Stimulated activated CD8-positive, alpha-beta memory T cell treated with anti-CD3 and anti-CD28 coated beads, Interleukin-15, amount 100 ng/mL, for 48 hours (primary cell): ENCODE data around the gene KCNF1.

Source experiments
- DNase-seq, 2 donors: peaks; one replicate each; pipeline ENCODE4 v3.0.0-alpha.2; 2020; ENCODE audit warnings: low read depth in 2 of 2

The KCNF1 gene

GRCh38 chr2:10880586-10881321, 31.0 kb upstream of the KCNF1 start:
- DNase-seq = no peak

GRCh38 chr2:10882568-10882967, 29.2 kb upstream of the KCNF1 start:
- no peak for DNase-seq

DNA sequence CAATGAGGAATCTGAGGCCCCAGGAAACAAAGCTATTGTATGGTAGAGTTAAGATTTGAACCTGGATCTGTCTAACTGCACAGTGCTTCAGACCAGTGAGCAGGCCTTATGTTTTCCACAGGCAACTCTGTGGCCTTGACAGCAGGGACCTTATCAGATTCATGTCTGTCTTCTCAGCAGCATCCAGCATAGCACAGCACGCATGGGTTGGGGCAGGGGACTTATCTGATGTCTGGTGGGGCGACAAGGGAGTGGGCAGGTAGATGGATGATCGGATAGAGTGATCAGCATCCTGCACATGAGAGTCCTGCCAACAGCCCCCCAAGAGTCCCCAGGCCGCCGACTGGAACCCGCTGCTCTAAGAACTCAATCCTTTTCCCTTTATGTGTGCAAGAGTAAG, 28.7 kb upstream of the KCNF1 start:
- DNase-seq = no peak

GRCh38 chr2:10883801-10884478, 27.8 kb upstream of the KCNF1 start:
- no peak for DNase-seq

- no peak for DNase-seq
These were observed 27.2 kb upstream of the KCNF1 start for GRCh38 chr2:10884574-10884975.

DNA sequence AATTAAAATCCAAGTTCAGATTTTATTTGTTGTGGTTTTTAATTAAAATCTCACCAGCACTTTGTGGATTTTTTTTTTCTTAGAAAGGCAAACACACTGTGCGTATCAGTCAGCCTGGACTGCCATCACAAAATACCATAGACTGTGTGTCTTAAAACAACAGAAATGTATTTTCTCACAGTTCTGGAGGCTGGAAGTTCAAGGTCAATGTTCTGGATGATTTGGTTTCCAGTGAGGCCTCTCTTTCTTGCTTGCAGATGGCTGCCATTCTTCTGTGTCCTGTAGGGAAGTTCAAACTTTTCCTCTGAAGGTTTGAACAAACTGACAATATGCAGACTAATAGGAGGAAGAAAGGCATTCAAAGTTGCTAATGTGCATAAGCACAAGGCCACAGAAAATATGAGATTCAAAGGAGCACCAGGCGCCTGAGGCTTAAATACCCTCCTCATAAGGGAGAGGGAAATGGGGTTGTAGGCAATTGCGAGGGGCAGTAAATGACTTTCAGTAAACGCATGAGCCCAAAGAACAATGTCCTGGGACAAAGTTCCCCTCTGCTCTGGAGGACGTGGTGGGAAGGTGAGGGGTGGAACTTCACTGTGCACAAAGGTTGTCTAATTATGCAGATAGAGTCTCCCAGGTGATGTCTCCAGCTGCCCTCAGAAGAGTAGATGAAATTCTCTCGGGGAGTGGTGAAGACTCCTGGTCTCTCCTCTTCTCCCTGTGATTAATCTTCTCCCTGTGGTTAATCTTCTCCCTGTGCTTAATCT, 26.5 kb upstream of the KCNF1 start:
- no peak for DNase-seq

DNA sequence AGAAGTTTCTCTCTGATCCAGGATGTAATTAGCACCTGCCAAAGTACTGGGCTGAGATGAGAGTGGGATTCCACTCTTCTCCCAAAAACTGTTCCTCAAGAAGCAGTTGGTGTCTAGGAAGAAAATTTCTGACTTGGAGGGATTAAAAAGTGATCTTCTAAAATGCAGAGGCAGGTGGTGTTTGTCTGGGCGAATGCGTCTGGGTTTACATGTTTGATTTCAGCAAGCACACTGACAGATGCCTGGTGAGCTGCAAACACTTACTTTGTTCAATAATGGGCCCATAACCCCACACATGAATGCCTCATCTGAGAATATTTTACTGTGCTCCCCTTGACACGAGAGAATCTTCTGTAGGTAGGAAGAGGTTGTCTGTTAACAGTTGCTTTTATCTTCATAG, 24.3 kb upstream of the KCNF1 start:
- no peak for DNase-seq

DNA sequence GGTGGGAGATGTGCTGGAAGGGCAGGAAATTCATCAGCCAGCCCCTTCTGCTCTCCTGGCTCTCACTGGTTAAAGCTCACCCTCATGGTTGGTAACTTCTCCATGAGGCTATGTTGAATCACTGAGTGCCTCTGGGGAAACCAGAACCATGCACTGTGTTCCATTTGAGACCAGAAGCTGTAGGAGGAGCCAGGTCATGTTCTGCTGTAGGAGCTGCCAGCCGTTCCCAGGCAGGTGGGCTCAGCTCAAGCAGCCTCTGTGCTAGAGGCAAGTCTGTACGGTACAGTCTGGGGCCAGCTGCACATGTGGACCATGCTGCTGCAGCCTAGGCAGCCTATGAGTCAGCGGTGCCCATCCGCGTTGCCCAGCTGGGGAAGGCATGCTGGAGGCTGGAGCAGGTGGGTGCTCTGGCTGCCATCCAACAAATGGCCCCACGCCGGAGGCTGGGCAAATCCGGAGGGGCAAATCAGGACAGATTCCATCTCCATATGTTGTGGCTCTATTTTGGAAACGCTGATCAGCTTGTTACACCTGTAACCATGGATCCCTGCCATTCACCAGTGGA, 22.0 kb upstream of the KCNF1 start:
- DNase-seq = no peak

DNA sequence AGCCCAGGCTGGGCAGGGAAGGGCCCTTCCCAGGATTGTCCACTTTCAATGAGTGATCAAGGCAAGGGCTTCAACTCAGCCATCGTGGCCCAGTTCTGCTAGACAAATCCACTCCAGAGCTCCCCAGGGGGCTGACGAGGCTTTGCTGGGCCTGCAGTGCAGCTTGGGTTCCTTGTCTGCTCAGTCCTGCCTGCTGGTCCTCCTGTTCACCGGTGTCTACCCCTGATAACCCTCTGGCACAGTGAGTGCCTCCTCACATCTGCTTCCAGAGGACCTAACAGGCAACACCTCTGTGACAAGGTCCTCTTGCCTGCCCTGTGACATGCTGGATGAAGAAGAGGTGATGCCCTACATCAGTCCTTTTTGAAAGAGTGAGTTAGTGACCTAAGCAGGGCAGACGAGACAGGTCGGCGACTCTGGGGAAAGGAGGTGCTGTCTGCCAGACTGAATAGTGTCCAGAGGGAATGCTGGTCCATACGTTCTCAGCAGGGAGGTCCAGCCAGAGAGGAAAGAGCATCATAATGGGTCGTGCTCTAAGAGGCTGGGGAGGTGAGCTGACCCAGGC, 20.9 kb upstream of the KCNF1 start:
- DNase-seq = no peak

GRCh38 chr2:10891390-10891789, 20.3 kb upstream of the KCNF1 start:
- no peak for DNase-seq

DNA sequence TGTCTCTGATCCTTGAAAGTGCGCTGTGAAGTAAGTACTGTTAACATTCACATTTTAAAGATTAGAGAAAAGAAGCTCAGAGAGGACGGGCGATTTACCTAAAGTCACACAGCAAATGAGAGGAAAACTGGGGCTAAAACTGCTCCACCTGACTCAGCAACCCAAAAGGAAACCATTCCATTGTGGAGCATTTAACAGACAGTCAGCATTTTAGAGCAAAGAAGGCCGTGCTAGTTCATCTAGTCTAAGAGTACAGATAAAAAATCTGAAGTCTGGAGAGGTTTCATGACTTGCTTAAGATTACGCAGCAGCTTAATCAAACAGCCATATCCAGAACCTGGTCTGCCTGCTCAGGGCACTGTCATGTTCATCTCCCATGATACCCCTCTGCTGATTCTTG, 19.9 kb upstream of the KCNF1 start:
- no peak for DNase-seq

GRCh38 chr2:10892316-10892715, 19.4 kb upstream of the KCNF1 start:
- no peak for DNase-seq

DNA sequence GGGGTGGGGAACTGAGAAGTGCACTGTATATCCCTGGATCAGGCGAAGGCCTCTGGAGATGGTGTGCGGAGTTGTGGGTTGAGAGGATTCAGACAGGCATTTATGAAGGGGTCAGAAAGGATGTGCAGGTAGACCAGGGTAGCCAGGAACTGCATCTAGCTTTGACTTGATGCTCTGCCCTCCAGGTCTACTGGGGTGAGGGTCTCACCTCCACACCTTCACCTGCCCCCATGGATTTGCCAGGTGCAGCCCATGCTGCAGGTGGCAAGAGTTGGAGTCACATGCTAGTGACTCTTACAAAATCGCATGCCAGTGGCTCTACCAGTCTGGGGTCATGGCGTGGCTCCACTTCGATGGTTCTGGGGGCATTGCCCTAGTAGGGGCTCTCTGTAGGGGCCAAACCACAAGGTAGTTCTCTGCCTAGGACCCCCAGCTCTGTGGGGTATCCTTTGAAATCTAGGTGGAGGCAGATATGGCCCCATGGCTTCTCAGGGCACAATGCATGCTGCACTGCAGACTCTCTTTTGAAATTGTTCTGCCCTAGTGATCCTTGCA, 18.9 kb upstream of the KCNF1 start:
- no peak for DNase-seq

- no peak for DNase-seq
These were observed 17.3 kb upstream of the KCNF1 start for GRCh38 chr2:10894264-10894935.

DNA sequence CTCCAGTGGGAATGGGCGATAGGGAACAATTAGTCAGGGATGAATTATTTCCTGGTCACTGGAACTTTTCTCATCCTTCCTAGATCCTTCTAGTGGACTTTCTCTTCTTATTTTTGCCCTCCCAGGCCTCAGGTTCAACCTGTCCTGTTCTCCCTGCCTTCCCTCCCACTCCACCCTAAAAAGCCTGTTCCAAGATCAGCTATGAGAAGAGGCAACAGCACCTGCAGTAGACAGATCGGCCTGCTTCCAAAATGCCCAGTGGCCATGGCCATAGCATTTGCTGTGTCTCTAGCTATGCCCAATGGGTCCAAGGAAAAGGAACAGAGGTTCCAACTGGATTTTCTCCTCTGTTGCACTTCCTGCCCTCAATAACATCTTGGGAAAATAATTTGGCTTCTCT, 16.5 kb upstream of the KCNF1 start:
- no peak for DNase-seq

GRCh38 chr2:10897956-10898355, 13.8 kb upstream of the KCNF1 start:
- DNase-seq = no peak

DNA sequence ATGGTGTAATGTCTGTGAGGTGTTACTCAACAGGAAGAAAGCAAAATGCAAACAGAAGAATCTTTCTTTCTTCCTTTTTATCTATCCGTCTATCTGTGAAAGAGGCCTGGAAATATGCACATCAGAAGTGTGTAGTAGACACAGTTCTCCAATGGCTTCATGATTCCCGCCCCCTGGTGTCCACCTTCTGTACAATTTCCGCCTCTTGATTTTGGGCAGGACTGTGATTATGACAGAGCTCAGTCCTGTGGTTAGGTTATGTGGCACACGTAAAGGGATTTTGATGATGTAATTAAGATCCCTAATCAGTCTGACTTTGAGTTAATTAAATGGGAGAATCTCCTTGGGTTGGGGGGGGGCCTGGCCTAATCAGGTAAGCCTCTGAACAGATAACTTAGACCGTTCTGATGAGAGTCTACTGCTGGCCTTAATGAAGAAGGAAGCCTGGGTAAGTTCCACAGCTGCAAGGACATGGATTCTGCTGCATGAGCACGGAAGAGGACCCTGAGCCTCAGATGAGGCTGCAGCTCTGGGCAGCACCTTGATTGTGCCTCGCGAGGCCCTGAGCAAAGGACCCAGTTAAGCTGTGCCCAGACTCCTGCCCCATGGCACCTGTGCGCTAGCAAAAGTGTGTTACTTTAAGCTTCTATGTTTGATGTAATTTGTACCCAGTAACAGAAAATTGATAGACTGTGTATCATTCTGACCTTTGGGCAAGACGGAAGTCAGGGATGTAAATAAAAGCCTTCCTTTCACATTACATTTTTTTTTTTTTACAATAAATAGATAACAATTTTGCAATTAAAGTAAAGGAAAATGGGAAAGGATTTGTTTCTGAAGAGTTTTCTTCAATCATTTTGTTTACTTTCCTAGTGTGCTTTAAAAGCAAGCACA, 11.3 kb upstream of the KCNF1 start:
- DNase-seq = no peak

- no peak for DNase-seq
These were observed 10.4 kb upstream of the KCNF1 start for GRCh38 chr2:10901160-10901939.

GRCh38 chr2:10903861-10904210, 7.9 kb upstream of the KCNF1 start:
- no peak for DNase-seq

DNA sequence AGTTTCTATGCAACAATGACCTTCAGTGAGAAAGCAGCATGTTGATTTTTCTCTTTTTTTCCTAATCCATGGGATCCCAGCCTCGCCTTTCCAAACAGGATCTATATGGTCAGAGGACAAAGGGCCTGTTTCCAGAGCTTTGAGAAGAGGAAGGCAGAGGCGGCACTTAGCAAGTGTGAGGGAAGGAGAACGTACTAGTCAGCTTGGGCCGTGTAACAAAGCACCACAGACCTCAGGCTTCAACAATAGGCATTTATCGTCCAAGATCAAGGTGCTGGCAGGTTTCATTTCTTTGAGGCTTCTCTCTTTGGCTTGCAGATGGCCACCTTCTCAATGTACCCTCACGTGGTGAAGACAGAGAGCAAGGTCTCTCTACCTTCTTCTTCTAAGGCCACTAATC, 7.3 kb upstream of the KCNF1 start:
- no peak for DNase-seq
